Fibroblast of lung (primary cell): ENCODE data around the gene NCOR1.

Experiments used
- CTCF ChIP-seq, 2 donors: IDR thresholded peaks in 1 of 2; conservative IDR thresholded peaks in 1 of 2; 1 replicate in 1 of 2; 2 replicates in 1 of 2; pipeline ENCODE4 v1.5.1; 2011 to 2012; ENCODE audit warnings: low read length in 2 of 2, control low read depth in 1 of 2, inconsistent platforms in 1 of 2, low read depth in 1 of 2, mild to moderate bottlenecking in 1 of 2
- EZH2 ChIP-seq: IDR thresholded peaks from 2 replicates; pipeline ENCODE4 v1.5.1; 2012; ENCODE audit warnings: low read length, control low read depth, mild to moderate bottlenecking; ENCODE audit errors: missing control alignments

- TF ChIP-seq CTCF (conservative IDR thresholded peaks at IDR 0.05 in 1 of 2, IDR thresholded peaks at IDR 0.05 in 1 of 2; ENCODE audit: low read depth in 1 of 2, low read length in 2 of 2) (no peak), EZH2 (no peak)
Observed at GRCh38 chr17:16044487-16044886, 170.8 kb downstream of the NCOR1 start.
